ENCODE results near the gene SMG7.

DNA sequence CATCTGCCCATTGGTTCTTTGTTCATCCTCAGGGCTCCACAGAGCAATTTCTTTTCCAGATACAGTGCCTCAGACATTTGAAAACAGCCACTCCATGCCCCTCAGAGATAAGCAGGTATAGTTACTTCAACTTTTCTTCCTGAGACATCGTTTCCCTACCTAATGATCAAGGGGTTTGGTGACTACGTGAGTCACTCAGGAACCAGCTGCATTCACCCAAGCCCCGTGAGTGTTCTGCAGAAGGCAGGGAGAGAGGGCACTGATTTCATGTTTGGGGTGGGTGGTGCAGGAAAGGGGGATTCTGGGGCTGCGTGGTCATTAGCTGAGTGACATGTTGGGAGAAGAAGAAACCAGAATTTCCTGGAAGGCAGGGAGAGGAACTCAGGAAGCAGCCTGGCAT lies 93.0 kb downstream of the SMG7 start:
- TF ChIP-seq ZBTB8A (tag by site-specific recombination; IDR thresholded peaks at IDR 0.05) (no peak), CTCF (tag by site-specific recombination; IDR thresholded peaks at IDR 0.05) (no peak), YY1 (tag by site-specific recombination; IDR thresholded peaks at IDR 0.05) (no peak), BCL11A (tag by site-specific recombination; IDR thresholded peaks at IDR 0.05; ENCODE audit: low read depth) (no peak), BCL11B (tag by site-specific recombination; IDR thresholded peaks at IDR 0.05; ENCODE audit: low read depth) (no peak)

Data from HEK293 (cell line).